K562 (cell line): ENCODE measurements around the gene TMEM225B. TPM values are rescaled to one million over a fixed set of nuclear protein-coding genes. Genes with fewer than 3 reads are reported as not detected.

Experiments
- ARHGAP35 ChIP-seq: fragments of 450-650 bp; IDR thresholded peaks from 2 replicates; pipeline ENCODE4 v1.6.1; 2018; ENCODE audit not compliant: partially characterized antibody
- CREB3L1 ChIP-seq: fragments of 450-650 bp; IDR thresholded peaks from 2 replicates; pipeline ENCODE4 v1.6.1; 2014; ENCODE audit warnings: low read depth, mild to moderate bottlenecking, moderate library complexity, borderline replicate concordance
- DMBX1 ChIP-seq: fragments of 250-450 bp; sonication (Bioruptor Pico); IDR thresholded peaks from 2 replicates; pipeline ENCODE4 v1.8.0; 2022; ENCODE audit warnings: inconsistent platforms, mild to moderate bottlenecking, moderate library complexity, borderline replicate concordance
- ETS1 ChIP-seq: conservative IDR thresholded peaks from 2 replicates; pipeline ENCODE4 v1.6.1; 2011; ENCODE audit warnings: low read depth, mild to moderate bottlenecking, low read length; ENCODE audit not compliant: control insufficient read depth
- FOXK1 ChIP-seq: sonication (generic); formaldehyde crosslinking; IDR thresholded peaks from 2 replicates; pipeline ENCODE4 v1.8.0; 2022; ENCODE audit warnings: missing genetic modification reagents, mild to moderate bottlenecking, borderline replicate concordance
- MAFG ChIP-seq: fragments of 450-650 bp; conservative IDR thresholded peaks from 2 replicates; pipeline ENCODE4 v1.6.1; 2016; ENCODE audit warnings: missing genetic modification characterization, missing compliant biosample characterization
- MLX ChIP-seq, 2 experiments: fragments of 450-650 bp in 1 of 2; sonication (generic) in 1 of 2; formaldehyde crosslinking; conservative IDR thresholded peaks; 2 replicates each; pipeline versions ENCODE4 v1.4.0 to v1.8.1; 2020 to 2022; ENCODE audit warnings: mild to moderate bottlenecking in 1 of 2, missing genetic modification reagents in 1 of 2
- RCOR1 ChIP-seq, 2 experiments: IDR thresholded peaks; 2 replicates each; pipeline ENCODE4 v1.6.1; 2012; ENCODE audit warnings: low read depth in 2 of 2, low read length in 2 of 2, borderline replicate concordance in 1 of 2, improper control_type of control experiment in 1 of 2
- RFX7 ChIP-seq: fragments of 250-450 bp; sonication (Bioruptor Pico); IDR thresholded peaks from 2 replicates; pipeline ENCODE4 v1.5.1; 2021; ENCODE audit warnings: mild to moderate bottlenecking
- RREB1 ChIP-seq: fragments of 250-450 bp; sonication (Bioruptor Pico); IDR thresholded peaks from 2 replicates; pipeline ENCODE4 v1.4.0; 2020
- SMAD4 ChIP-seq: fragments of 250-450 bp; sonication (Bioruptor Pico); conservative IDR thresholded peaks from 2 replicates; pipeline ENCODE4 v1.8.0; 2021; ENCODE audit warnings: inconsistent platforms, mild to moderate bottlenecking, moderate library complexity
- SMARCA5 ChIP-seq: fragments of 450-650 bp; IDR thresholded peaks from 2 replicates; pipeline ENCODE4 v1.6.1; 2016
- TCFL5 ChIP-seq: fragments of 250-450 bp; sonication (Bioruptor Pico); conservative IDR thresholded peaks from 2 replicates; pipeline ENCODE4 v1.6.1; 2021; ENCODE audit warnings: mild to moderate bottlenecking, moderate library complexity, matching md5 sums
- TEAD2 ChIP-seq: fragments of 450-650 bp; IDR thresholded peaks from 2 replicates; pipeline ENCODE4 v1.6.1; 2016; ENCODE audit warnings: missing genetic modification characterization, control low read depth, missing compliant biosample characterization
- ZNF263 ChIP-seq: sonication (generic); formaldehyde crosslinking; IDR thresholded peaks from 2 replicates; pipeline ENCODE4 v1.8.0; 2022; ENCODE audit warnings: mild to moderate bottlenecking, missing genetic modification reagents, borderline replicate concordance
- ZNF830 ChIP-seq: fragments of 250-450 bp; sonication (Bioruptor Pico); IDR thresholded peaks from 2 replicates; pipeline ENCODE4 v1.5.0; 2021; ENCODE audit warnings: mild to moderate bottlenecking
- polyA plus RNA-seq, 8 experiments: library from polyadenylated mRNA; depleted of rRNA in 4 of 8; stranded (reverse) in 5 of 8; unstranded in 3 of 8; fragments of >200 nt; fragmentation: Nextera tagmentation in 2 of 8; fragmentation: Illumina TruSeq in 1 of 8; extraction: Ambion mirVana in 2 of 8; extraction: Trizol in 1 of 8; gene quantifications; 2 replicates each; pipeline versions ENCODE4 v1.2.1 to v1.2.3, GENCODE V29; 2011 to 2014; ENCODE audit warnings: inconsistent platforms in 1 of 8, missing spikeins in 1 of 8
- total RNA-seq, 7 experiments: library from RNA; depleted of rRNA in 6 of 7; stranded (reverse); fragments of >200 nt in 6 of 7; fragmentation: Illumina TruSeq in 2 of 7; extraction: Trizol in 2 of 7; gene quantifications; 2 replicates each; pipeline versions ENCODE4 v1.2.1 to v1.2.3, GENCODE V29; 2011 to 2021; ENCODE audit warnings: low replicate concordance in 1 of 7

Gene TMEM225B
- total and polyA plus RNA-seq, 9 of the 15 experiments (the other 6 are each of a cell fraction or from before 2014, with no cell fraction given): 0.08 to 0.73 (median 0.56) TPM

- TF ChIP-seq RREB1 (CRISPR knock-in tag): 0 out of 2 replicates have a peak, but pooled peaks have one; percentile 22
- TF ChIP-seq CREB3L1: peak; percentile 75; the same call in 1 of the 2 replicates
- TF ChIP-seq ZNF263 (CRISPR knock-in tag): peak; percentile 47; the same call in 1 of the 2 replicates
- no peak for TF ChIP-seq TCFL5 (CRISPR knock-in tag)
- no peak for TF ChIP-seq DMBX1 (CRISPR knock-in tag)
- TF ChIP-seq RCOR1 (IDR thresholded peaks at IDR 0.05; ENCODE audit: borderline replicate concordance in 1 of 2, low read depth in 2 of 2, low read length in 2 of 2): peak in 1 of 2 experiments; percentile 83; a peak in 1 of 4 replicates
- no peak for TF ChIP-seq MAFG
- no peak for TF ChIP-seq TEAD2 (tag)
- TF ChIP-seq RFX7 (CRISPR knock-in tag): no peak
- peak; percentile 9; the same call in 1 of the 2 replicates for TF ChIP-seq FOXK1 (CRISPR knock-in tag)
- TF ChIP-seq ZNF830 (CRISPR knock-in tag): 0 out of 2 replicates have a peak, but pooled peaks have one; percentile 12
- no peak for TF ChIP-seq SMAD4
- no peak for TF ChIP-seq ARHGAP35
- peak; percentile 99 for TF ChIP-seq ETS1
- TF ChIP-seq SMARCA5: no peak
- peak in 1 of 2 experiments; percentile 43; a peak in 1 of 4 replicates for TF ChIP-seq MLX (CRISPR knock-in tag; conservative IDR thresholded peaks at IDR 0.05)
Observed at GRCh38 chr7:99558306-99559174, 39.5 kb upstream of the TMEM225B start, which contains the start of gene ZNF655 (continued).
